Measurements from ENCODE around the gene RIC8B.

DNA sequence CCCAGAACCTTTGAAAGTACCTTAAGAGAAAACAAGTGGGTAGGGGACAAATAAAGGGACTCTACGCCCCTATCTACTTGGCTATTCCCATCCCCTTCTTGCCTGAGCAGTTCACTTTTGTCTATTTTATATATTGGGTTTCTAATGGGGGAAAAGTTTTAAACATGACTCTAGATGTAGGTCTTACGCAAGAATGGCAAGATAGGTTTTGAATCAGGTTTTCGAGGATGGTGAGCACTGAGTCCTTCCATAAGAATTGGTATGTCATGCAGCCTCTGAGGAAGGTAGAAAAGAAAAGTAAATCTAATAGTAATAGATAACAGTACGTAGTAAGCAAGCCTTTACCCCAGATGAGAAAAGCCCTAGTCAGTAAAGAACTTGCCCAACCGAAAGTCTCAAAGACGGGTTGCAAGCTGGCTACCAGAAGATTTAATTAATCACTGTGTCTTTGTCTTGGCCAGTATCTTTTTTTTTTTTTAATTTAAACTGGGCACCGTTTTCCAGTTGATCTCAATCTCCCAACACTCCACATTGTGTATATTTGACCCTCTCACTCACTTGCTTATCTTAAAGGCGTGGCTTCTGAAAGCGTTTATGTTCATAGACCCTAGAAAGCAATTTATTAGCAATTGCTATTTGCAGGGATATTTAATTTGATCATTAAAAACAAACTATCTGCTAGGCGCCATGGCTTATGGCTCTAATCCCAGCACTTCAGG lies 94.7 kb downstream of the RIC8B start:
- TF ChIP-seq, protein P1, sequence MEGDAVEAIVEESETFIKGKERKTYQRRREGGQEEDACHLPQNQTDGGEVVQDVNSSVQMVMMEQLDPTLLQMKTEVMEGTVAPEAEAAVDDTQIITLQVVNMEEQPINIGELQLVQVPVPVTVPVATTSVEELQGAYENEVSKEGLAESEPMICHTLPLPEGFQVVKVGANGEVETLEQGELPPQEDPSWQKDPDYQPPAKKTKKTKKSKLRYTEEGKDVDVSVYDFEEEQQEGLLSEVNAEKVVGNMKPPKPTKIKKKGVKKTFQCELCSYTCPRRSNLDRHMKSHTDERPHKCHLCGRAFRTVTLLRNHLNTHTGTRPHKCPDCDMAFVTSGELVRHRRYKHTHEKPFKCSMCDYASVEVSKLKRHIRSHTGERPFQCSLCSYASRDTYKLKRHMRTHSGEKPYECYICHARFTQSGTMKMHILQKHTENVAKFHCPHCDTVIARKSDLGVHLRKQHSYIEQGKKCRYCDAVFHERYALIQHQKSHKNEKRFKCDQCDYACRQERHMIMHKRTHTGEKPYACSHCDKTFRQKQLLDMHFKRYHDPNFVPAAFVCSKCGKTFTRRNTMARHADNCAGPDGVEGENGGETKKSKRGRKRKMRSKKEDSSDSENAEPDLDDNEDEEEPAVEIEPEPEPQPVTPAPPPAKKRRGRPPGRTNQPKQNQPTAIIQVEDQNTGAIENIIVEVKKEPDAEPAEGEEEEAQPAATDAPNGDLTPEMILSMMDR (IDR thresholded peaks at IDR 0.05) = no peak
- TF ChIP-seq POLR2A (IDR thresholded peaks at IDR 0.05) = no peak
